Activated CD8-positive, alpha-beta T cell treated with anti-CD3 and anti-CD28 coated beads for 36 hours (primary cell): ENCODE results near the gene PCDH1. TPM values are rescaled to one million over a fixed set of nuclear protein-coding genes. Genes with fewer than 3 reads are reported as not detected.

Source experiments
- ATAC-seq: fragments of 200-7000 bp; cut with Tn5 transposase; one replicate; pipeline ENCODE4 v1.10.0; 2021; ENCODE audit warnings: mild to moderate bottlenecking, moderate library complexity
- CTCF ChIA-PET: fragments of 350-600 bp; sonication (Branson Sonifier 250); formaldehyde crosslinking; loops from one replicate; lab custom pipeline; 2021; ENCODE audit warnings: antibody characterized with exemption; lab: Charles Lee
- POLR2A ChIA-PET: fragments of 350-600 bp; sonication (Branson Sonifier 250); formaldehyde crosslinking; loops from one replicate; lab custom pipeline; 2021; ENCODE audit warnings: antibody characterized with exemption; lab: Charles Lee
- DNase-seq: peaks from one replicate; pipeline ENCODE4 v3.0.0-alpha.2; 2020
- H3K27ac Mint-ChIP-seq: one replicate; pipeline ENCODE4 v1.8.0; 2021; ENCODE audit warnings: mild to moderate bottlenecking, mixed read lengths
- H3K27me3 Mint-ChIP-seq: one replicate; pipeline ENCODE4 v1.8.0; 2021; ENCODE audit warnings: mixed read lengths
- H3K36me3 Mint-ChIP-seq: one replicate; pipeline ENCODE4 v1.8.0; 2021; ENCODE audit warnings: low read depth, mixed read lengths
- H3K4me1 Mint-ChIP-seq: one replicate; pipeline ENCODE4 v1.8.0; 2021; ENCODE audit warnings: low read depth, mixed read lengths
- H3K4me3 Mint-ChIP-seq: one replicate; pipeline ENCODE4 v1.8.0; 2021; ENCODE audit warnings: mild to moderate bottlenecking, moderate library complexity, mixed read lengths
- H3K9me3 Mint-ChIP-seq: one replicate; pipeline ENCODE4 v1.8.0; 2021; ENCODE audit warnings: mixed read lengths
- intact Hi-C: fragments of 100-400 bp; cut with micrococcal nuclease; formaldehyde crosslinking; loops from one replicate; pipeline ENCODE4 v1.10.0; 2022
- total RNA-seq, 2 experiments: library from RNA; stranded (reverse); gene quantifications; one replicate each; pipeline ENCODE4 v1.2.3, GENCODE V29; 2021
- TF ChIP-seq, protein P1 (sequence below): fragments of 200-600 bp; IDR thresholded peaks from one replicate; pipeline ENCODE4 v1.8.0; 2022; ENCODE audit warnings: antibody characterized with exemption, mild to moderate bottlenecking

PCDH1 gene
- total RNA-seq, 2 experiments from 2014 or later = 0.87 TPM; not detected in 1

GRCh38 chr5:141810702-141811101 is 67.5 kb downstream of the PCDH1 start:
- Mint-ChIP-seq H3K27me3 (peaks cover 38% of the 10 kb centered on the region), H3K4me1 (no peaks in the 10 kb centered on the region), H3K4me3 (no peak overlapping the region), H3K36me3 (no peaks in the 10 kb centered on the region), H3K27ac (no peak overlapping the region), H3K9me3 (no peaks in the 10 kb centered on the region)
- intact Hi-C loops = loop anchor here (5.0 kb wide), 2 partner anchors 48 to 113 kb away; no protein-coding TSS in a partner anchor
- TF ChIP-seq, protein P1, sequence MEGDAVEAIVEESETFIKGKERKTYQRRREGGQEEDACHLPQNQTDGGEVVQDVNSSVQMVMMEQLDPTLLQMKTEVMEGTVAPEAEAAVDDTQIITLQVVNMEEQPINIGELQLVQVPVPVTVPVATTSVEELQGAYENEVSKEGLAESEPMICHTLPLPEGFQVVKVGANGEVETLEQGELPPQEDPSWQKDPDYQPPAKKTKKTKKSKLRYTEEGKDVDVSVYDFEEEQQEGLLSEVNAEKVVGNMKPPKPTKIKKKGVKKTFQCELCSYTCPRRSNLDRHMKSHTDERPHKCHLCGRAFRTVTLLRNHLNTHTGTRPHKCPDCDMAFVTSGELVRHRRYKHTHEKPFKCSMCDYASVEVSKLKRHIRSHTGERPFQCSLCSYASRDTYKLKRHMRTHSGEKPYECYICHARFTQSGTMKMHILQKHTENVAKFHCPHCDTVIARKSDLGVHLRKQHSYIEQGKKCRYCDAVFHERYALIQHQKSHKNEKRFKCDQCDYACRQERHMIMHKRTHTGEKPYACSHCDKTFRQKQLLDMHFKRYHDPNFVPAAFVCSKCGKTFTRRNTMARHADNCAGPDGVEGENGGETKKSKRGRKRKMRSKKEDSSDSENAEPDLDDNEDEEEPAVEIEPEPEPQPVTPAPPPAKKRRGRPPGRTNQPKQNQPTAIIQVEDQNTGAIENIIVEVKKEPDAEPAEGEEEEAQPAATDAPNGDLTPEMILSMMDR = no peak
- ATAC-seq (no peak), DNase-seq (no peak)
- CTCF ChIA-PET = interaction anchor here (0.6 to 6.2 kb wide), 14 partner anchors 11 to 162 kb away, joined by 3 to 61 read pairs (median 5); partner anchors contain the start of gene PCDH1
- POLR2A ChIA-PET = interaction anchor here (0.9 to 1.1 kb wide), 2 partner anchors 18 to 104 kb away, joined by 3 read pairs; no protein-coding TSS in a partner anchor

DNA sequence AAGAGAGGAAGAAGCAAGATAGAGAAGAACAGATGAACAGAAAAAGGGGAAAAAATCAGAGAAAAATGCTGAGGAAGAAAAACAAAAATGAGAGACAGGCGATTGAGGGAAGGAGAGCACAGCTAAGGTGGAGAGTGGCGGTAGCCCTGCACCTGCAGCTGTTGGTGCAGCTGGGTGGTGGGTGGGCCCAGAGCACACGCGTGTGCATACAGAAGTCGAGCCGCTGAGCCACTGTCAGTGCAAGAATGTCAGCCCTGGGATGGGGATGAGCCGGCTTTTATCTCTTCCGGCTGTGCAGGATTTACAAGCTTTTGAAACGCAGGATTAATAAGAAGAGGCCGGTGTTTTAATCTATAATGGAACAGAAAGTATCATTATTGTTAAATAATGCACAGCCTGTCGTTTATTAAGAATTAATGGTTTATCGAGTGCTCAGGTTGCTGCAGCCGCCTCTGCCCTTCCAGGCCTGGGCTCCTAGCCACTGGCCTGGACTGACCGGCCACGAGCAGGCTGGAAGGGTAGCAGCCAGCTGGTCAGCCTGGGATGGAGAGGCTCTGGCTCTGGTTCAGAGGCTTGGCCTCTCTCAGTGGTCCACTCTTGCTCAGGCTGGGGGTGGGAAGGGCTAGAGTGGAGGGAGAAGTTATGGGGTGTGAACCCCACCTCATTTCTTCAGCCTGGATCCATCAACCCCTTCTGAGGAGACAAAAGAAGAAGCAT is 68.7 kb downstream of the PCDH1 start:
- no peaks in the 10 kb centered on the region for H3K4me1 Mint-ChIP-seq
- ChIA-PET CTCF (interaction anchor here (5.1 to 6.2 kb wide), 2 partner anchors 69 to 117 kb away, joined by 19 to 61 read pairs; partner anchors contain the start of gene PCDH1), POLR2A (no interaction called here)
- TF ChIP-seq, protein P1 = no peak
- ATAC-seq (no peak), DNase-seq (no peak)
- no peak overlapping the region for H3K4me3 Mint-ChIP-seq
- peaks cover 44% of the 10 kb centered on the region for H3K27me3 Mint-ChIP-seq
- H3K9me3 Mint-ChIP-seq = no peaks in the 10 kb centered on the region
- H3K36me3 Mint-ChIP-seq = no peaks in the 10 kb centered on the region
- intact Hi-C loops = loop anchor here (5.0 kb wide), 2 partner anchors 47 to 112 kb away; no protein-coding TSS in a partner anchor
- no peak overlapping the region for H3K27ac Mint-ChIP-seq

DNA sequence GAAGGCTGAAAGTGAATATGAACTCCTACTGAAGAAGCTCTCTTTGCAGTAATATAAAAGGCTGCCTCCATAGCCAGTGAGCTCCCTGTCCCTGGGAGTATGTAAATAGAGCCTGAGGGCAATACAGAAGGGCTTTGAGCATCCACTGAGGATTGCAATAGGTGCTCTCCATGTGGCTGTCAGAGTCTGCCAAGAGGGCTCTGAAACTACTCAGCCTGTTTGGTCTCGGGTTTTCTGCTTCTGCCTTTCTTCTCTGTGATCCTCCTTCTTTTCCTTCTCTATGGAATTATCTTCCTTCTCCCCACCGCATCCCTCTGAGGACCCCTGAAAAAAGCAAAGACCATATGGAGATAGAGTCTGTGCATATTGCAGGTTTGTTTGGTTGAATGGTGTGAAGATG is 69.4 kb downstream of the PCDH1 start:
- ATAC-seq (no peak), DNase-seq (no peak)
- Mint-ChIP-seq H3K27ac (no peak overlapping the region), H3K36me3 (no peaks in the 10 kb centered on the region), H3K4me3 (no peak overlapping the region), H3K9me3 (no peaks in the 10 kb centered on the region), H3K27me3 (peaks cover 44% of the 10 kb centered on the region), H3K4me1 (no peaks in the 10 kb centered on the region)
- ChIA-PET CTCF (interaction anchor here (0.8 to 6.2 kb wide), 5 partner anchors 17 to 146 kb away, joined by 3 to 61 read pairs (median 7); partner anchors contain the start of gene PCDH1), POLR2A (no interaction called here)
- TF ChIP-seq, protein P1 = no peak
- intact Hi-C loops = no loop called here

- no peaks in the 10 kb centered on the region for H3K9me3 Mint-ChIP-seq
- DNase-seq (no peak), ATAC-seq (no peak)
- intact Hi-C loops = no loop called here
- POLR2A ChIA-PET = no interaction called here
- no peak overlapping the region for H3K27ac Mint-ChIP-seq
- H3K4me1 Mint-ChIP-seq = no peaks in the 10 kb centered on the region
- H3K27me3 Mint-ChIP-seq = peaks cover 50% of the 10 kb centered on the region
- CTCF ChIA-PET = interaction anchor here (0.8 to 5.1 kb wide), 5 partner anchors 19 to 145 kb away, joined by 3 to 19 read pairs (median 4); partner anchors contain the start of gene PCDH1
- TF ChIP-seq, protein P1 = no peak
- H3K36me3 Mint-ChIP-seq = no peaks in the 10 kb centered on the region
- no peak overlapping the region for H3K4me3 Mint-ChIP-seq
Measured at GRCh38 chr5:141807732-141808131, 70.5 kb downstream of the PCDH1 start.

- ATAC-seq = no peak
- H3K36me3 Mint-ChIP-seq = no peaks in the 10 kb centered on the region
- no peak for DNase-seq
- peaks cover 49% of the 10 kb centered on the region for H3K27me3 Mint-ChIP-seq
- H3K4me3 Mint-ChIP-seq = no peak overlapping the region
- TF ChIP-seq, protein P1 = no peak
- intact Hi-C loops = no loop called here
- POLR2A ChIA-PET = no interaction called here
- no peaks in the 10 kb centered on the region for H3K4me1 Mint-ChIP-seq
- CTCF ChIA-PET = interaction anchor here (1.3 to 5.1 kb wide), 3 partner anchors 12 to 71 kb away, joined by 3 to 19 read pairs (median 3); partner anchors contain the start of gene PCDH1
- no peaks in the 10 kb centered on the region for H3K9me3 Mint-ChIP-seq
- H3K27ac Mint-ChIP-seq = no peak overlapping the region
Measured at GRCh38 chr5:141807329-141807728, 70.9 kb downstream of the PCDH1 start.
